HepG2 (cell line): ENCODE data around the gene ENPP1. TPM values are rescaled to one million over a fixed set of nuclear protein-coding genes. Genes with fewer than 3 reads are reported as not detected.
A peak's percentile ranks its signal among the peaks of the same experiment; 100 is the strongest.

Experiments
- E2F2 ChIP-seq: sonication (generic); formaldehyde crosslinking; IDR thresholded peaks from 2 replicates; pipeline ENCODE4 v1.4.0; 2020; ENCODE audit warnings: missing genetic modification reagents, borderline replicate concordance
- MTA1 ChIP-seq: sonication (generic); formaldehyde crosslinking; IDR thresholded peaks from 2 replicates; pipeline ENCODE4 v1.4.0; 2020; ENCODE audit warnings: missing genetic modification reagents, mild to moderate bottlenecking, borderline replicate concordance
- NFATC3 ChIP-seq: sonication (generic); formaldehyde crosslinking; IDR thresholded peaks from 2 replicates; pipeline ENCODE4 v1.5.1; 2020; ENCODE audit warnings: mild to moderate bottlenecking, missing genetic modification reagents
- NONO ChIP-seq, 2 experiments: fragments of 450-650 bp in 1 of 2; sonication (generic) in 1 of 2; formaldehyde crosslinking in 1 of 2; IDR thresholded peaks in 1 of 2; conservative IDR thresholded peaks in 1 of 2; 2 replicates each; pipeline versions ENCODE4 v1.6.1 to v1.8.0; 2017 to 2022; ENCODE audit warnings: mild to moderate bottlenecking in 1 of 2, missing genetic modification reagents in 1 of 2, moderate library complexity in 1 of 2
- NR0B2 ChIP-seq: sonication (generic); formaldehyde crosslinking; IDR thresholded peaks from 2 replicates; pipeline ENCODE4 v1.4.0; 2020; ENCODE audit warnings: mild to moderate bottlenecking, missing genetic modification reagents
- NR3C1 ChIP-seq: sonication (generic); formaldehyde crosslinking; IDR thresholded peaks from 2 replicates; pipeline ENCODE4 v1.4.0; 2020; ENCODE audit warnings: missing genetic modification reagents
- PCBP1 ChIP-seq: fragments of 200-400 bp; formaldehyde crosslinking; IDR thresholded peaks from 2 replicates; pipeline ENCODE4 v1.6.1; 2017; ENCODE audit warnings: mild to moderate bottlenecking, low read depth, low read length, borderline replicate concordance
- ZBTB3 ChIP-seq: sonication (generic); formaldehyde crosslinking; IDR thresholded peaks from 2 replicates; pipeline ENCODE4 v1.4.0; 2020; ENCODE audit warnings: low read depth, mild to moderate bottlenecking, moderate library complexity, missing genetic modification reagents, borderline replicate concordance
- ZNF205 ChIP-seq: IDR thresholded peaks from 2 replicates; pipeline ENCODE4 v1.6.1; 2018; ENCODE audit warnings: missing biosample characterization, missing genetic modification reagents
- ZNF546 ChIP-seq: sonication (generic); formaldehyde crosslinking; conservative IDR thresholded peaks from 2 replicates; pipeline ENCODE4 v1.8.1; 2023; ENCODE audit warnings: mild to moderate bottlenecking, missing genetic modification reagents
- ZNF691 ChIP-seq: sonication (generic); formaldehyde crosslinking; IDR thresholded peaks from 2 replicates; pipeline ENCODE4 v1.4.0; 2020; ENCODE audit warnings: missing genetic modification reagents, low read depth, mild to moderate bottlenecking, borderline replicate concordance
- ZNF766 ChIP-seq: sonication (generic); formaldehyde crosslinking; IDR thresholded peaks from 2 replicates; pipeline ENCODE4 v1.5.0; 2020; ENCODE audit warnings: missing genetic modification reagents, borderline replicate concordance
- ZNF777 ChIP-seq: sonication (generic); formaldehyde crosslinking; IDR thresholded peaks from 2 replicates; pipeline ENCODE4 v1.4.0; 2020; ENCODE audit warnings: missing genetic modification reagents
- polyA plus RNA-seq, 8 experiments: library from polyadenylated mRNA; depleted of rRNA in 3 of 8; stranded (reverse) in 7 of 8; unstranded in 1 of 8; fragments of >200 nt; fragmentation: Illumina TruSeq in 4 of 8; extraction: Trizol in 4 of 8; gene quantifications; 2 replicates each; pipeline versions ENCODE4 v1.2.1 to v1.2.3, GENCODE V29; 2011 to 2016; ENCODE audit warnings: low read depth in 4 of 8, missing spikeins in 1 of 8, mixed read lengths in 1 of 8; ENCODE audit not compliant: insufficient read depth in 1 of 8
- total RNA-seq, 5 experiments: library from RNA; depleted of rRNA; stranded (reverse); fragments of >200 nt; fragmentation: Illumina TruSeq; extraction: Trizol; gene quantifications; 2 replicates each; pipeline ENCODE4 v1.2.3, GENCODE V29; 2016; ENCODE audit warnings: low read depth in 1 of 5
- TF ChIP-seq, protein P1 (sequence below): sonication (generic); formaldehyde crosslinking; conservative IDR thresholded peaks from 2 replicates; pipeline ENCODE4 v1.8.0; 2022; ENCODE audit warnings: mild to moderate bottlenecking, moderate library complexity, missing genetic modification reagents
- TF ChIP-seq, protein P2 (sequence below): sonication (generic); formaldehyde crosslinking; IDR thresholded peaks from 2 replicates; pipeline ENCODE4 v1.5.0; 2020; ENCODE audit warnings: mild to moderate bottlenecking, missing genetic modification reagents
- TF ChIP-seq, protein P3 (sequence below): sonication (generic); formaldehyde crosslinking; IDR thresholded peaks from 2 replicates; pipeline ENCODE4 v1.4.0; 2020; ENCODE audit warnings: missing genetic modification reagents, borderline replicate concordance

Gene ENPP1
- total and polyA plus RNA-seq, 2 of the 13 experiments (the other 11 are each of a cell fraction or from before 2014, with no cell fraction given) = 56.5 to 160 TPM

GRCh38 chr6:131894493-131895424, 86.9 kb downstream of the ENPP1 start (continued):
- TF ChIP-seq ZNF691 = no peak
- peak; percentile 1; the same call in 1 of the 2 replicates for TF ChIP-seq ZNF777 (CRISPR knock-in tag)
- peak; percentile 59; the same call in 1 of the 2 replicates for TF ChIP-seq ZNF205
- TF ChIP-seq, protein P1, sequence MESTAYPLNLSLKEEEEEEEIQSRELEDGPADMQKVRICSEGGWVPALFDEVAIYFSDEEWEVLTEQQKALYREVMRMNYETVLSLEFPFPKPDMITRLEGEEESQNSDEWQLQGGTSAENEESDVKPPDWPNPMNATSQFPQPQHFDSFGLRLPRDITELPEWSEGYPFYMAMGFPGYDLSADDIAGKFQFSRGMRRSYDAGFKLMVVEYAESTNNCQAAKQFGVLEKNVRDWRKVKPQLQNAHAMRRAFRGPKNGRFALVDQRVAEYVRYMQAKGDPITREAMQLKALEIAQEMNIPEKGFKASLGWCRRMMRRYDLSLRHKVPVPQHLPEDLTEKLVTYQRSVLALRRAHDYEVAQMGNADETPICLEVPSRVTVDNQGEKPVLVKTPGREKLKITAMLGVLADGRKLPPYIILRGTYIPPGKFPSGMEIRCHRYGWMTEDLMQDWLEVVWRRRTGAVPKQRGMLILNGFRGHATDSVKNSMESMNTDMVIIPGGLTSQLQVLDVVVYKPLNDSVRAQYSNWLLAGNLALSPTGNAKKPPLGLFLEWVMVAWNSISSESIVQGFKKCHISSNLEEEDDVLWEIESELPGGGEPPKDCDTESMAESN = peak; percentile 65
- no peak for TF ChIP-seq ZNF766 (CRISPR knock-in tag)
- 0 out of 2 replicates have a peak, but pooled peaks have one; percentile 10 for TF ChIP-seq ZBTB3
- no peak for TF ChIP-seq E2F2 (CRISPR knock-in tag)
- no peak for TF ChIP-seq NONO (IDR thresholded peaks at IDR 0.05)
- TF ChIP-seq NONO (CRISPR knock-in tag; conservative IDR thresholded peaks at IDR 0.05) = peak; percentile 58; the same call in 1 of the 2 replicates
- TF ChIP-seq, protein P2, sequence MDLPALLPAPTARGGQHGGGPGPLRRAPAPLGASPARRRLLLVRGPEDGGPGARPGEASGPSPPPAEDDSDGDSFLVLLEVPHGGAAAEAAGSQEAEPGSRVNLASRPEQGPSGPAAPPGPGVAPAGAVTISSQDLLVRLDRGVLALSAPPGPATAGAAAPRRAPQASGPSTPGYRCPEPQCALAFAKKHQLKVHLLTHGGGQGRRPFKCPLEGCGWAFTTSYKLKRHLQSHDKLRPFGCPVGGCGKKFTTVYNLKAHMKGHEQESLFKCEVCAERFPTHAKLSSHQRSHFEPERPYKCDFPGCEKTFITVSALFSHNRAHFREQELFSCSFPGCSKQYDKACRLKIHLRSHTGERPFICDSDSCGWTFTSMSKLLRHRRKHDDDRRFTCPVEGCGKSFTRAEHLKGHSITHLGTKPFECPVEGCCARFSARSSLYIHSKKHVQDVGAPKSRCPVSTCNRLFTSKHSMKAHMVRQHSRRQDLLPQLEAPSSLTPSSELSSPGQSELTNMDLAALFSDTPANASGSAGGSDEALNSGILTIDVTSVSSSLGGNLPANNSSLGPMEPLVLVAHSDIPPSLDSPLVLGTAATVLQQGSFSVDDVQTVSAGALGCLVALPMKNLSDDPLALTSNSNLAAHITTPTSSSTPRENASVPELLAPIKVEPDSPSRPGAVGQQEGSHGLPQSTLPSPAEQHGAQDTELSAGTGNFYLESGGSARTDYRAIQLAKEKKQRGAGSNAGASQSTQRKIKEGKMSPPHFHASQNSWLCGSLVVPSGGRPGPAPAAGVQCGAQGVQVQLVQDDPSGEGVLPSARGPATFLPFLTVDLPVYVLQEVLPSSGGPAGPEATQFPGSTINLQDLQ = no peak
- no peak for TF ChIP-seq PCBP1
- no peak for TF ChIP-seq ZNF546 (CRISPR knock-in tag)
- no peak for TF ChIP-seq NR0B2 (CRISPR knock-in tag)
- TF ChIP-seq, protein P3, sequence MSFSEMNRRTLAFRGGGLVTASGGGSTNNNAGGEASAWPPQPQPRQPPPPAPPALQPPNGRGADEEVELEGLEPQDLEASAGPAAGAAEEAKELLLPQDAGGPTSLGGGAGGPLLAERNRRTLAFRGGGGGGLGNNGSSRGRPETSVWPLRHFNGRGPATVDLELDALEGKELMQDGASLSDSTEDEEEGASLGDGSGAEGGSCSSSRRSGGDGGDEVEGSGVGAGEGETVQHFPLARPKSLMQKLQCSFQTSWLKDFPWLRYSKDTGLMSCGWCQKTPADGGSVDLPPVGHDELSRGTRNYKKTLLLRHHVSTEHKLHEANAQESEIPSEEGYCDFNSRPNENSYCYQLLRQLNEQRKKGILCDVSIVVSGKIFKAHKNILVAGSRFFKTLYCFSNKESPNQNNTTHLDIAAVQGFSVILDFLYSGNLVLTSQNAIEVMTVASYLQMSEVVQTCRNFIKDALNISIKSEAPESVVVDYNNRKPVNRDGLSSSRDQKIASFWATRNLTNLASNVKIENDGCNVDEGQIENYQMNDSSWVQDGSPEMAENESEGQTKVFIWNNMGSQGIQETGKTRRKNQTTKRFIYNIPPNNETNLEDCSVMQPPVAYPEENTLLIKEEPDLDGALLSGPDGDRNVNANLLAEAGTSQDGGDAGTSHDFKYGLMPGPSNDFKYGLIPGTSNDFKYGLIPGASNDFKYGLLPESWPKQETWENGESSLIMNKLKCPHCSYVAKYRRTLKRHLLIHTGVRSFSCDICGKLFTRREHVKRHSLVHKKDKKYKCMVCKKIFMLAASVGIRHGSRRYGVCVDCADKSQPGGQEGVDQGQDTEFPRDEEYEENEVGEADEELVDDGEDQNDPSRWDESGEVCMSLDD (CRISPR knock-in tag) = no peak
- no peak; the same call in none of the 2 replicates for TF ChIP-seq MTA1
- TF ChIP-seq NR3C1 = no peak
- TF ChIP-seq NFATC3 (CRISPR knock-in tag) = no peak
